ENCODE measurements around the gene SLC36A1. TPM values are rescaled to one million over a fixed set of nuclear protein-coding genes. Genes with fewer than 3 reads are reported as not detected.

Gene SLC36A1
- total and polyA plus RNA-seq, 2 of the 8 experiments (the other 6 are each of a cell fraction or from before 2014, with no cell fraction given), result 6.6 to 9.6 TPM

DNA sequence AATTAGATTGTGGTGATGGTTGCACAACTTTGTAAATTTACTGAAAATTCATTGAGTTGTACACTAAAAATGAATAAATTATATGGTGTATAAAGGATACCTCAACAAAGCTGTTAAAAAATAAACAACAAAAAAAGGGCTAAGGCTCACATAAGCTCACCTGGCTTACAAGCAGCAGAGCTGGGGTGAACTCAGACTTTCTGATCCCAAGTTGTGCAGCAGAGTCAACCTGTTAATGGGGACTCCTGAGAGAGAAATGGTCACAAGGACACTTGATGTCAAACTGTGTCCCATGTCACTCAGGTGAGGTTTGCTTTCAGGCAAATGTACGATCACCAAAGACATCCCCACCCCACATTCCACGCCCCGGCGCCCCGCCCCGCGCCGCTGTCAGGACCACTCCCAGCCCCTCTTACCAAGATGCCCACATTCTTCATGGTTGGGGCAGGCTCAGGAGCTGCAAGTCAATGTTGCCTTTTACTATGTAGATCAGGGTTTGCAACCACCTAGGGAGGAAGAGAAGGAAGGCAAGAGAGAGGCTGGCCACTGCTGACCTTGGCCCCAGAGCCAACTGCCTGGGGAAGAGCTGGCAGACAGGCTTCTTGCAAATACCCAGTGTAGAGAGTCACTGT lies 22.4 kb upstream of the SLC36A1 start (continued):
- TF ChIP-seq CHD2 (IDR thresholded peaks at IDR 0.05; ENCODE audit: low read length), result no peak
- TF ChIP-seq, protein P1, sequence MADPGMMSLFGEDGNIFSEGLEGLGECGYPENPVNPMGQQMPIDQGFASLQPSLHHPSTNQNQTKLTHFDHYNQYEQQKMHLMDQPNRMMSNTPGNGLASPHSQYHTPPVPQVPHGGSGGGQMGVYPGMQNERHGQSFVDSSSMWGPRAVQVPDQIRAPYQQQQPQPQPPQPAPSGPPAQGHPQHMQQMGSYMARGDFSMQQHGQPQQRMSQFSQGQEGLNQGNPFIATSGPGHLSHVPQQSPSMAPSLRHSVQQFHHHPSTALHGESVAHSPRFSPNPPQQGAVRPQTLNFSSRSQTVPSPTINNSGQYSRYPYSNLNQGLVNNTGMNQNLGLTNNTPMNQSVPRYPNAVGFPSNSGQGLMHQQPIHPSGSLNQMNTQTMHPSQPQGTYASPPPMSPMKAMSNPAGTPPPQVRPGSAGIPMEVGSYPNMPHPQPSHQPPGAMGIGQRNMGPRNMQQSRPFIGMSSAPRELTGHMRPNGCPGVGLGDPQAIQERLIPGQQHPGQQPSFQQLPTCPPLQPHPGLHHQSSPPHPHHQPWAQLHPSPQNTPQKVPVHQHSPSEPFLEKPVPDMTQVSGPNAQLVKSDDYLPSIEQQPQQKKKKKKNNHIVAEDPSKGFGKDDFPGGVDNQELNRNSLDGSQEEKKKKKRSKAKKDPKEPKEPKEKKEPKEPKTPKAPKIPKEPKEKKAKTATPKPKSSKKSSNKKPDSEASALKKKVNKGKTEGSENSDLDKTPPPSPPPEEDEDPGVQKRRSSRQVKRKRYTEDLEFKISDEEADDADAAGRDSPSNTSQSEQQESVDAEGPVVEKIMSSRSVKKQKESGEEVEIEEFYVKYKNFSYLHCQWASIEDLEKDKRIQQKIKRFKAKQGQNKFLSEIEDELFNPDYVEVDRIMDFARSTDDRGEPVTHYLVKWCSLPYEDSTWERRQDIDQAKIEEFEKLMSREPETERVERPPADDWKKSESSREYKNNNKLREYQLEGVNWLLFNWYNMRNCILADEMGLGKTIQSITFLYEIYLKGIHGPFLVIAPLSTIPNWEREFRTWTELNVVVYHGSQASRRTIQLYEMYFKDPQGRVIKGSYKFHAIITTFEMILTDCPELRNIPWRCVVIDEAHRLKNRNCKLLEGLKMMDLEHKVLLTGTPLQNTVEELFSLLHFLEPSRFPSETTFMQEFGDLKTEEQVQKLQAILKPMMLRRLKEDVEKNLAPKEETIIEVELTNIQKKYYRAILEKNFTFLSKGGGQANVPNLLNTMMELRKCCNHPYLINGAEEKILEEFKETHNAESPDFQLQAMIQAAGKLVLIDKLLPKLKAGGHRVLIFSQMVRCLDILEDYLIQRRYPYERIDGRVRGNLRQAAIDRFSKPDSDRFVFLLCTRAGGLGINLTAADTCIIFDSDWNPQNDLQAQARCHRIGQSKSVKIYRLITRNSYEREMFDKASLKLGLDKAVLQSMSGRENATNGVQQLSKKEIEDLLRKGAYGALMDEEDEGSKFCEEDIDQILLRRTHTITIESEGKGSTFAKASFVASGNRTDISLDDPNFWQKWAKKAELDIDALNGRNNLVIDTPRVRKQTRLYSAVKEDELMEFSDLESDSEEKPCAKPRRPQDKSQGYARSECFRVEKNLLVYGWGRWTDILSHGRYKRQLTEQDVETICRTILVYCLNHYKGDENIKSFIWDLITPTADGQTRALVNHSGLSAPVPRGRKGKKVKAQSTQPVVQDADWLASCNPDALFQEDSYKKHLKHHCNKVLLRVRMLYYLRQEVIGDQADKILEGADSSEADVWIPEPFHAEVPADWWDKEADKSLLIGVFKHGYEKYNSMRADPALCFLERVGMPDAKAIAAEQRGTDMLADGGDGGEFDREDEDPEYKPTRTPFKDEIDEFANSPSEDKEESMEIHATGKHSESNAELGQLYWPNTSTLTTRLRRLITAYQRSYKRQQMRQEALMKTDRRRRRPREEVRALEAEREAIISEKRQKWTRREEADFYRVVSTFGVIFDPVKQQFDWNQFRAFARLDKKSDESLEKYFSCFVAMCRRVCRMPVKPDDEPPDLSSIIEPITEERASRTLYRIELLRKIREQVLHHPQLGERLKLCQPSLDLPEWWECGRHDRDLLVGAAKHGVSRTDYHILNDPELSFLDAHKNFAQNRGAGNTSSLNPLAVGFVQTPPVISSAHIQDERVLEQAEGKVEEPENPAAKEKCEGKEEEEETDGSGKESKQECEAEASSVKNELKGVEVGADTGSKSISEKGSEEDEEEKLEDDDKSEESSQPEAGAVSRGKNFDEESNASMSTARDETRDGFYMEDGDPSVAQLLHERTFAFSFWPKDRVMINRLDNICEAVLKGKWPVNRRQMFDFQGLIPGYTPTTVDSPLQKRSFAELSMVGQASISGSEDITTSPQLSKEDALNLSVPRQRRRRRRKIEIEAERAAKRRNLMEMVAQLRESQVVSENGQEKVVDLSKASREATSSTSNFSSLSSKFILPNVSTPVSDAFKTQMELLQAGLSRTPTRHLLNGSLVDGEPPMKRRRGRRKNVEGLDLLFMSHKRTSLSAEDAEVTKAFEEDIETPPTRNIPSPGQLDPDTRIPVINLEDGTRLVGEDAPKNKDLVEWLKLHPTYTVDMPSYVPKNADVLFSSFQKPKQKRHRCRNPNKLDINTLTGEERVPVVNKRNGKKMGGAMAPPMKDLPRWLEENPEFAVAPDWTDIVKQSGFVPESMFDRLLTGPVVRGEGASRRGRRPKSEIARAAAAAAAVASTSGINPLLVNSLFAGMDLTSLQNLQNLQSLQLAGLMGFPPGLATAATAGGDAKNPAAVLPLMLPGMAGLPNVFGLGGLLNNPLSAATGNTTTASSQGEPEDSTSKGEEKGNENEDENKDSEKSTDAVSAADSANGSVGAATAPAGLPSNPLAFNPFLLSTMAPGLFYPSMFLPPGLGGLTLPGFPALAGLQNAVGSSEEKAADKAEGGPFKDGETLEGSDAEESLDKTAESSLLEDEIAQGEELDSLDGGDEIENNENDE (IDR thresholded peaks at IDR 0.05; ENCODE audit: insufficient replicate concordance, low read length), result no peak
- no peak for TF ChIP-seq JUND (IDR thresholded peaks at IDR 0.05; ENCODE audit: low read length)
- TF ChIP-seq YY1 (IDR thresholded peaks at IDR 0.05; ENCODE audit: low read depth, low read length), result peak; percentile 76; the same call in 1 of the 2 replicates
- TF ChIP-seq POLR2A (IDR thresholded peaks at IDR 0.05; ENCODE audit: control extremely low read depth in 1 of 2, low read depth in 2 of 2, low read length in 2 of 2), result peak; percentile 47 to 57; a peak in 2 of 3 replicates
- no peak for TF ChIP-seq EGR1 (IDR thresholded peaks at IDR 0.05; ENCODE audit: borderline replicate concordance, low read depth, low read length)
- TF ChIP-seq SP1 (IDR thresholded peaks at IDR 0.05; ENCODE audit: low read depth, low read length), result no peak; the same call in 1 of the 2 replicates
- peak in 1 of 2 experiments; percentile 86; a peak in 1 of 4 replicates for TF ChIP-seq HDAC2 (IDR thresholded peaks at IDR 0.05; ENCODE audit: borderline replicate concordance in 1 of 2, low read depth in 2 of 2, low read length in 2 of 2)
- peak; percentile 87 for TF ChIP-seq TEAD4 (IDR thresholded peaks at IDR 0.05; ENCODE audit: low read depth, low read length)
- TF ChIP-seq POLR2AphosphoS5 (IDR thresholded peaks at IDR 0.05; ENCODE audit: low read depth, low read length), result peak; percentile 47; the same call in 1 of the 2 replicates
